ENCODE measurements around the gene VPS35.
A peak's percentile ranks its signal among the peaks of the same experiment; 100 is the strongest.

Gene VPS35

GRCh38 chr16:46720619-46721018, 31.6 kb upstream of the VPS35 start:
- intact Hi-C loops (cut with micrococcal nuclease): no loop called here
- H3K36me3 Mint-ChIP-seq (ENCODE audit: low read depth): no peaks in the 10 kb centered on the region
- H3K27ac Mint-ChIP-seq: no peak overlapping the region
- no peaks in the 10 kb centered on the region for H3K27me3 Mint-ChIP-seq
- peaks cover 13% of the 10 kb centered on the region for H3K4me1 Mint-ChIP-seq (ENCODE audit: low read depth)
- peaks cover 2% of the 10 kb centered on the region for H3K9me3 Mint-ChIP-seq
- H3K4me3 Mint-ChIP-seq: no peak overlapping the region

- intact Hi-C loops (cut with micrococcal nuclease): no loop called here
- no peaks in the 10 kb centered on the region for H3K36me3 Mint-ChIP-seq (ENCODE audit: low read depth)
- peaks cover 14% of the 10 kb centered on the region for H3K4me1 Mint-ChIP-seq (ENCODE audit: low read depth)
- H3K27me3 Mint-ChIP-seq: no peaks in the 10 kb centered on the region
- no peak overlapping the region for H3K4me3 Mint-ChIP-seq
- H3K9me3 Mint-ChIP-seq: no peaks in the 10 kb centered on the region
- no peak overlapping the region for H3K27ac Mint-ChIP-seq
These were observed 30.6 kb upstream of the VPS35 start for GRCh38 chr16:46719528-46719927.

- no peak overlapping the region for H3K27ac Mint-ChIP-seq
- H3K9me3 Mint-ChIP-seq: no peaks in the 10 kb centered on the region
- intact Hi-C loops (cut with micrococcal nuclease): no loop called here
- H3K36me3 Mint-ChIP-seq (ENCODE audit: low read depth): no peaks in the 10 kb centered on the region
- H3K27me3 Mint-ChIP-seq: no peaks in the 10 kb centered on the region
- no peak overlapping the region for H3K4me3 Mint-ChIP-seq
- peaks cover 26% of the 10 kb centered on the region for H3K4me1 Mint-ChIP-seq (ENCODE audit: low read depth)
These were observed 29.2 kb upstream of the VPS35 start for GRCh38 chr16:46718214-46718613.

- intact Hi-C loops (cut with micrococcal nuclease): no loop called here
- peaks cover 31% of the 10 kb centered on the region for H3K4me1 Mint-ChIP-seq (ENCODE audit: low read depth)
- no peak overlapping the region for H3K4me3 Mint-ChIP-seq
- H3K27ac Mint-ChIP-seq: no peak overlapping the region
- no peaks in the 10 kb centered on the region for H3K36me3 Mint-ChIP-seq (ENCODE audit: low read depth)
- no peaks in the 10 kb centered on the region for H3K27me3 Mint-ChIP-seq
- no peaks in the 10 kb centered on the region for H3K9me3 Mint-ChIP-seq
These were observed 28.7 kb upstream of the VPS35 start for GRCh38 chr16:46717692-46718091.

- H3K4me3 Mint-ChIP-seq: no peak overlapping the region
- peaks cover 49% of the 10 kb centered on the region for H3K4me1 Mint-ChIP-seq (ENCODE audit: low read depth)
- H3K27me3 Mint-ChIP-seq: no peaks in the 10 kb centered on the region
- intact Hi-C loops (cut with micrococcal nuclease): no loop called here
- no peaks in the 10 kb centered on the region for H3K9me3 Mint-ChIP-seq
- no peak overlapping the region for H3K27ac Mint-ChIP-seq
- no peaks in the 10 kb centered on the region for H3K36me3 Mint-ChIP-seq (ENCODE audit: low read depth)
These were observed 26.9 kb upstream of the VPS35 start for GRCh38 chr16:46715769-46716305.

GRCh38 chr16:46714797-46715591, 26.0 kb upstream of the VPS35 start:
- Mint-ChIP-seq H3K27me3 (no peaks in the 10 kb centered on the region), H3K36me3 (ENCODE audit: low read depth) (no peaks in the 10 kb centered on the region), H3K9me3 (no peaks in the 10 kb centered on the region), H3K4me3 (no peak overlapping the region), H3K27ac (no peak overlapping the region), H3K4me1 (ENCODE audit: low read depth) (peaks cover 56% of the 10 kb centered on the region)
- intact Hi-C loops (cut with micrococcal nuclease): no loop called here

- Mint-ChIP-seq H3K27ac (peak overlapping the region; percentile 28), H3K4me1 (ENCODE audit: low read depth) (peaks cover 63% of the 10 kb centered on the region), H3K27me3 (no peaks in the 10 kb centered on the region), H3K36me3 (ENCODE audit: low read depth) (no peaks in the 10 kb centered on the region), H3K4me3 (no peak overlapping the region), H3K9me3 (no peaks in the 10 kb centered on the region)
- intact Hi-C loops (cut with micrococcal nuclease): no loop called here
These were observed 24.7 kb upstream of the VPS35 start for GRCh38 chr16:46713634-46714033.

- peaks cover 59% of the 10 kb centered on the region for H3K4me1 Mint-ChIP-seq (ENCODE audit: low read depth)
- H3K36me3 Mint-ChIP-seq (ENCODE audit: low read depth): no peaks in the 10 kb centered on the region
- H3K9me3 Mint-ChIP-seq: no peaks in the 10 kb centered on the region
- no peaks in the 10 kb centered on the region for H3K27me3 Mint-ChIP-seq
- intact Hi-C loops (cut with micrococcal nuclease): no loop called here
- peak overlapping the region; percentile 71 for H3K27ac Mint-ChIP-seq
- H3K4me3 Mint-ChIP-seq: no peak overlapping the region
These were observed 23.9 kb upstream of the VPS35 start for GRCh38 chr16:46712911-46713310.

GRCh38 chr16:46711106-46712058, 22.4 kb upstream of the VPS35 start:
- Mint-ChIP-seq H3K27me3 (no peaks in the 10 kb centered on the region), H3K9me3 (no peaks in the 10 kb centered on the region), H3K4me3 (no peak overlapping the region), H3K27ac (peak overlapping the region; percentile 72), H3K36me3 (ENCODE audit: low read depth) (no peaks in the 10 kb centered on the region), H3K4me1 (ENCODE audit: low read depth) (peaks cover 59% of the 10 kb centered on the region)
- intact Hi-C loops (cut with micrococcal nuclease): loop anchor here (2.0 kb wide), 1 partner anchor 31 kb away; no protein-coding TSS in a partner anchor

- intact Hi-C loops (cut with micrococcal nuclease): loop anchor here (2.0 kb wide), 1 partner anchor 33 kb away; no protein-coding TSS in a partner anchor
- Mint-ChIP-seq H3K36me3 (ENCODE audit: low read depth) (no peaks in the 10 kb centered on the region), H3K9me3 (no peaks in the 10 kb centered on the region), H3K27ac (peak overlapping the region; percentile 65), H3K27me3 (no peaks in the 10 kb centered on the region), H3K4me1 (ENCODE audit: low read depth) (peaks cover 53% of the 10 kb centered on the region), H3K4me3 (no peak overlapping the region)
These were observed 20.6 kb upstream of the VPS35 start for GRCh38 chr16:46709469-46710005.

GRCh38 chr16:46706642-46707041, 17.7 kb upstream of the VPS35 start:
- no peaks in the 10 kb centered on the region for H3K36me3 Mint-ChIP-seq (ENCODE audit: low read depth)
- H3K27me3 Mint-ChIP-seq: no peaks in the 10 kb centered on the region
- peaks cover 27% of the 10 kb centered on the region for H3K4me1 Mint-ChIP-seq (ENCODE audit: low read depth)
- H3K9me3 Mint-ChIP-seq: no peaks in the 10 kb centered on the region
- intact Hi-C loops (cut with micrococcal nuclease): no loop called here
- no peak overlapping the region for H3K4me3 Mint-ChIP-seq
- no peak overlapping the region for H3K27ac Mint-ChIP-seq

- Mint-ChIP-seq H3K9me3 (no peaks in the 10 kb centered on the region), H3K36me3 (ENCODE audit: low read depth) (no peaks in the 10 kb centered on the region), H3K27me3 (no peaks in the 10 kb centered on the region), H3K4me3 (no peak overlapping the region), H3K27ac (no peak overlapping the region), H3K4me1 (ENCODE audit: low read depth) (no peaks in the 10 kb centered on the region)
- intact Hi-C loops (cut with micrococcal nuclease): no loop called here
These were observed 13.1 kb upstream of the VPS35 start for GRCh38 chr16:46702030-46702429.

- Mint-ChIP-seq H3K36me3 (ENCODE audit: low read depth) (no peaks in the 10 kb centered on the region), H3K27me3 (no peaks in the 10 kb centered on the region), H3K27ac (no peak overlapping the region), H3K4me1 (ENCODE audit: low read depth) (no peaks in the 10 kb centered on the region), H3K9me3 (no peaks in the 10 kb centered on the region), H3K4me3 (no peak overlapping the region)
- intact Hi-C loops (cut with micrococcal nuclease): no loop called here
These were observed 12.6 kb upstream of the VPS35 start for GRCh38 chr16:46701615-46702014.

GRCh38 chr16:46700048-46700447, 11.1 kb upstream of the VPS35 start:
- Mint-ChIP-seq H3K36me3 (ENCODE audit: low read depth) (peaks cover 7% of the 10 kb centered on the region), H3K27me3 (no peaks in the 10 kb centered on the region), H3K27ac (no peak overlapping the region), H3K9me3 (no peaks in the 10 kb centered on the region), H3K4me1 (ENCODE audit: low read depth) (no peaks in the 10 kb centered on the region), H3K4me3 (no peak overlapping the region)
- intact Hi-C loops (cut with micrococcal nuclease): no loop called here

Data from dendritic cell treated with granulocyte-macrophage colony-stimulating factor and Interleukin-4, amounts not matched to agents 40 ng/mL and 50 ng/mL, for 4 days (primary cell).